ENCODE measurements around the gene AHSG.

GRCh38 chr3:186638259-186638658 is 25.4 kb downstream of the AHSG start:
- no peak for TF ChIP-seq POLR2A (IDR thresholded peaks at IDR 0.05)
- no peak for TF ChIP-seq CTCF (IDR thresholded peaks at IDR 0.05 in 4 of 5, conservative IDR thresholded peaks at IDR 0.05 in 1 of 5)

Measured in gastrocnemius medialis (tissue), 4 donors.